ENCODE data around the gene LSR. TPM values are rescaled to one million over a fixed set of nuclear protein-coding genes. Genes with fewer than 3 reads are reported as not detected.

Gene LSR
- total RNA-seq, 1 donor from 2014 or later: 74.1 TPM

- H3K4me1 ChIP-seq: peaks cover 14% of the 10 kb centered on the region
- no peak overlapping the region for H3K4me3 ChIP-seq
- no peaks in the 10 kb centered on the region for H3K36me3 ChIP-seq
- no peaks in the 10 kb centered on the region for H3K27me3 ChIP-seq (ENCODE audit: low read depth)
- ATAC-seq (no peak), DNase-seq (no peak)
- no peak for TF ChIP-seq CTCF (IDR thresholded peaks at IDR 0.05)
- intact Hi-C loops (cut with DNase I): no loop called here
- no peak overlapping the region for H3K27ac ChIP-seq
- H3K9me3 ChIP-seq: no peaks in the 10 kb centered on the region
These were observed 64.8 kb downstream of the LSR start for GRCh38 chr19:35313587-35313986.

- peaks cover 19% of the 10 kb centered on the region for H3K4me1 ChIP-seq
- no peak overlapping the region for H3K4me3 ChIP-seq
- TF ChIP-seq CTCF (IDR thresholded peaks at IDR 0.05): no peak
- no peak for DNase-seq
- no peaks in the 10 kb centered on the region for H3K9me3 ChIP-seq
- H3K27me3 ChIP-seq (ENCODE audit: low read depth): no peaks in the 10 kb centered on the region
- no peak overlapping the region for H3K27ac ChIP-seq
- intact Hi-C loops (cut with DNase I): no loop called here
- H3K36me3 ChIP-seq: no peaks in the 10 kb centered on the region
- ATAC-seq: no peak
These were observed 65.2 kb downstream of the LSR start for GRCh38 chr19:35314031-35314430.

- ATAC-seq: no peak
- intact Hi-C loops (cut with DNase I): no loop called here
- no peak overlapping the region for H3K4me3 ChIP-seq
- TF ChIP-seq CTCF (IDR thresholded peaks at IDR 0.05): no peak
- H3K27ac ChIP-seq: no peak overlapping the region
- H3K9me3 ChIP-seq: no peaks in the 10 kb centered on the region
- peaks cover 20% of the 10 kb centered on the region for H3K4me1 ChIP-seq
- no peaks in the 10 kb centered on the region for H3K36me3 ChIP-seq
- no peak for DNase-seq
- no peaks in the 10 kb centered on the region for H3K27me3 ChIP-seq (ENCODE audit: low read depth)
These were observed 66.2 kb downstream of the LSR start for GRCh38 chr19:35314858-35315470.

- no peak for DNase-seq
- Histone ChIP-seq H3K4me3 (no peak overlapping the region), H3K9me3 (no peaks in the 10 kb centered on the region), H3K4me1 (peaks cover 22% of the 10 kb centered on the region), H3K36me3 (no peaks in the 10 kb centered on the region), H3K27ac (no peak overlapping the region), H3K27me3 (ENCODE audit: low read depth) (no peaks in the 10 kb centered on the region)
- ATAC-seq: no peak
- no peak for TF ChIP-seq CTCF (IDR thresholded peaks at IDR 0.05)
- intact Hi-C loops (cut with DNase I): no loop called here
These were observed 67.1 kb downstream of the LSR start for GRCh38 chr19:35315883-35316282.

GRCh38 chr19:35316560-35316959, 67.8 kb downstream of the LSR start:
- ATAC-seq: no peak
- Histone ChIP-seq H3K4me3 (no peak overlapping the region), H3K9me3 (no peaks in the 10 kb centered on the region), H3K36me3 (no peaks in the 10 kb centered on the region), H3K4me1 (peaks cover 25% of the 10 kb centered on the region), H3K27ac (no peak overlapping the region), H3K27me3 (ENCODE audit: low read depth) (no peaks in the 10 kb centered on the region)
- intact Hi-C loops (cut with DNase I): no loop called here
- no peak for DNase-seq
- TF ChIP-seq CTCF (IDR thresholded peaks at IDR 0.05): no peak

Other genes starting within 250 kb of the LSR start
- gene GRAMD1A, start 248.7 kb upstream of the LSR start, total RNA-seq: 90.7 TPM
- 9.8 TPM for gene SCN1B, start 218.5 kb upstream of the LSR start, total RNA-seq
- gene HPN, start 207.3 kb upstream of the LSR start, total RNA-seq: 28.1 TPM
- gene FXYD3, start 133.2 kb upstream of the LSR start, total RNA-seq: 135 TPM
- gene LGI4, start 113.9 kb upstream of the LSR start, total RNA-seq: 6.3 TPM
- gene FXYD1, start 110.2 kb upstream of the LSR start, total RNA-seq: 49.7 TPM
- gene FXYD7, start 105.7 kb upstream of the LSR start, total RNA-seq: not detected
- gene FXYD5, start 94.3 kb upstream of the LSR start, total RNA-seq: 152 TPM
- gene FAM187B, start 20.3 kb upstream of the LSR start, total RNA-seq: 0.41 TPM
- 171 TPM for gene USF2, start 20.0 kb downstream of the LSR start, total RNA-seq
- not detected for gene HAMP, start 33.5 kb downstream of the LSR start, total RNA-seq
- gene MAG, start 43.2 kb downstream of the LSR start, total RNA-seq: not detected
- 19.1 TPM for gene CD22, start 80.2 kb downstream of the LSR start, total RNA-seq
- not detected for gene FFAR1, start 98.9 kb downstream of the LSR start, total RNA-seq
- not detected for gene FFAR3, start 109.5 kb downstream of the LSR start, total RNA-seq
- gene GPR42, start 122.1 kb downstream of the LSR start, total RNA-seq: not detected
- 4.7 TPM for gene FFAR2, start 199.3 kb downstream of the LSR start, total RNA-seq
- 0.89 TPM for gene KRTDAP, start 241.5 kb downstream of the LSR start, total RNA-seq